Embryonic facial prominence (tissue), 1 donor: ENCODE data around the gene USF2.
"Not testable (repeated sequence)": the region's sequence is repeated elsewhere in the genome, so short reads cannot be mapped to it uniquely, and the experiment has no call there.

ENCODE experiments used
- DNase-seq: peaks from one replicate; pipeline ENCODE4 v3.0.0-alpha.2; 2016; ENCODE audit errors: extremely low spot score

The USF2 gene

GRCh38 chr19:35268536-35269437 is at the start of gene USF2:
USF2 (plus strand) TSS chr19:35268962; CDS start chr19:35269102, 140 bp downstream.
- DNase-seq: peak; percentile 31

DNA sequence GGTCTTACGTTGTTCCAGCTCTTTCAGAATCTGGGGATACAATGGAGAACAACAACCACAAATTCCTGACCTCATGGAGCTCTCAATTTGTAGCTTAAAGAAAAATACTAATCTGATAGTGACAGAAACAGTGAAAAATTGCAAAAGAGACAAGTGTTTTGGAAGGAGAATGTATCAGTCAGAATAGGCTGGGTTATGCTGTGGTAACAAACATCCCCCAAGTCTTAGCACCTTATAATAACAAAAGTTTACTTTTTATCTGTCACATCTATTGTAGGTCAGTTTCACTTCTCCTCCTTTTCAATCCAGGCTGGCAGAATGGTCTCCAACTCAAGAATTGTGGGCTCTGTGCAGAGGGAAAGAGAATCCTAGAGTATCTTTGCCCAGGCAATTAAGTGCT is 49.8 kb upstream of the USF2 start:
- no peak for DNase-seq

DNA sequence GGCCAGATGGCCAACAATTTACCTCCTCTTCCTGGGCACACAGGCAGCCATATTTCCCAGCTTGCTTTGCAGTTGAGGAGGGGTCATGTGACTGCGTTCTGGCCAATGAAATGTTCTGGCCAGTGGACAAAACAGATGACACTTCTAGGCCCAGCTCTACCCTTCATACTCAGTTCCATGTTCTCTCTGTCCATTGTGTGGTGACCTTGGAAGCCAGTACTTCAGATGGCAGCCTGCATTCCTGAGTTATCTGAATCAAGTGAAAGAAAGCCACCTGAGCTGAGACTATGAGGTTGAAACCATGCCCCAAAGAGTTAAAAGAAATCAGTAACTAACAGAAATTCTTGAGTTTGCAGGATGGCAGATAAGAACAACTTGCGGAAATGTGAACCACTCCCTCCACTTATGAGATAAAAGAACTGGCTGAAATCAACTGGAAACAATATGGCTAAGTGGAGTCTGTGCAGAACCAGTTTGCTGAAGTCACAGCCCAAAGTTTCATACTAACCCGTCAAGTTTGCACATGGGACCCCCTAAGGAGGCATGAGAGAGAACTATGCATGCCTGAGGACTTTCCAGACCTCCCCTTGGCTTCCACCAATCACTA is 48.3 kb upstream of the USF2 start:
- no peak for DNase-seq

- not testable (repeated sequence) for DNase-seq
Observed at GRCh38 chr19:35220973-35221590, 47.7 kb upstream of the USF2 start.

DNA sequence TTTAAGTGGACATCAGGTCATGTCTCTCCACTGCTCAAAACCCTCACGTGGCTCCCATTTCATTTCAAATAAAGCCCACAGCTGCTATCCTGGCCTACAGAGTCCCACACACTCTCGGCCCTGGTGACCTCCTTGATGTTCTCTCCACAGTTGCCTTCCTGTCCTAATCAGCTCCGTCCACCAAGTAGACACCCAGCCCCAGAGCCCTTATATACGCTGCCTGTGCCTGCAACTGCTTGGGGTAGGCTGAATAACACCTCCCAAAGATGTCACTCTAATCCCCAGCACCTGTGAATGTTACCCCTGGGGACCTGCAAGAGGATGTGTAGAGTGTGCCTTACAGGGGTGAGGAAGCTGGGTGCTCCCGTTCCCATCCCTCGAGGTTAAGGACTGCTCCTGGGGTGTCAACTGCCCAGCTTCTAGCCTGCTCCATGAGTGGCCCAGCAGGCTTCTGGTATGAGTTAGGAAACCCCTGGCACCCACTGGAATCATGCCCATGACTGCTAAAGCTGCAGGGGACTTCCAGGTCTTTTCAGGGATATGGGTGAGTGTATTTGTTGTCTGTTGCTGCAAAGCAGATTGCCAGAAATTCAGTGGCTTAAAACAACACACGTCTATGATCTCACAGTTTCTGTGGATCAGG is 46.3 kb upstream of the USF2 start:
- DNase-seq: no peak

DNA sequence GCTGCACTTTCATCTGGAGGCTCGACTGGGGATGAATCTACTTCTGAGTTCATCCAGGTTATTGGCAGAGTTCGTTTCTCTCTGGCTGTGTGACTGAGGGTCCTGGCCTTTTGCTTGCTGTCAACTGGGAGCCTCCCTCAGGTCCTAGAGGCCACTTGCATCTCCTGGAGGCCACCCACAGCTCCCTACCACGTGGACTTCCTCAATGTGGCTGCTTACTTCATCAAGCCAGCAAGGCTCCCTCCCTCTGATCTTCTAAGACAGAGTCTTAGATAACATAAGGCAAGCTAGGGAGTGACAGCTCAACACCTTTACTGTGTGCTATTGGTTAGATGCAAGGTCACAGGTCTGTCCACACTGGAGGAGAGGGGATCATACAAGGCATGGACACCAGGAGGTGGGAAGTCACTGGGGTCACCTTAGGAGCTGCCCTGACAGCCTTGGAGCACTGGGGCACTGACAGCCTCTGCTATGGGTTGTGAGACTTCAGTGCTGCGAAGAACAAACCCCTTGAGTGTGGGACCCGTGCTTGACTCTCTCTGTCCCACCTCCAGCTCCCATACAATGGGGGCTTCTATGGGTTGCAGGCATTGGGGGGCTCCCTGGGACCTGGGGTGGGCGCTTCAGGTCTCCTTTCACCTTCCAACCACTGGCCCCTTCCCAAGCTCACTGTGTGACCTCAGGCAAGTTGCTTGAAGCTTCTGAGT is 45.5 kb upstream of the USF2 start:
- DNase-seq: no peak

DNA sequence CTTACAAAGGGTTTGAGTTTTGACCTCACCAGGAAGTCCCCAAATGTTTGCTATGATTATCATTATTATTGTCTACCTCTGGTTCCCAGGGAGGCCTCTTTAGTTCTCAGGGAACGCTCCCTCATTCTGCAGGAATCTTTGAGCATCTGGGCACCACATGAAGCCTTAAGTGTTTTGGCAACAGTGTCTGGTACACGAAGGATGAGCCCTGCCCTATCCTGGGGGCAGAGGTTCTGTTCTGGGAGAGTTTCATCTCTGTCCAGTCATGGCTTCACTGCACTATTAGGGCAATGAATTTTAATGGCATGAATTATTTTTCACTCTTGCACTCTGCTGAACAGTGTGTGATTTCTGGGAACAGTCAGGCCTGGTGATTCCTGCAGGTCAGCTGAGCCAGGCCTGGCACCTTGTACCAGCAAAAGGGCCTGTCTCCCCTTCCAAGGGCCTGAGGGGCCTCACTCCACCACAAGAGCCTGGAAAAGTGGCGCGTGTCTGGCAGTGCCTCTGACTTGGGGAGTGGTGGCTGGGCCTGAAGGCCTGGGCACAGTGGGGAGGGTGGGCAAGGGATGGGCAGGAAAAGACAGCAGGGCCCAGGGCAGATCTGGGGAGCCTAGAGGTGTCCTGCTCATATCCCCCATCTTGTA is 44.8 kb upstream of the USF2 start:
- DNase-seq: no peak

GRCh38 chr19:35224681-35225571 is 43.8 kb upstream of the USF2 start:
- DNase-seq: no peak

GRCh38 chr19:35225951-35226350 is 42.8 kb upstream of the USF2 start:
- DNase-seq: no peak

GRCh38 chr19:35226748-35227147 is 42.0 kb upstream of the USF2 start:
- DNase-seq: no peak

- no peak for DNase-seq
Observed at GRCh38 chr19:35228177-35228930, 40.4 kb upstream of the USF2 start, which contains the start of gene FAM187B. FAM187B (minus strand) TSS chr19:35228739; CDS start chr19:35228680, 59 bp downstream.

DNA sequence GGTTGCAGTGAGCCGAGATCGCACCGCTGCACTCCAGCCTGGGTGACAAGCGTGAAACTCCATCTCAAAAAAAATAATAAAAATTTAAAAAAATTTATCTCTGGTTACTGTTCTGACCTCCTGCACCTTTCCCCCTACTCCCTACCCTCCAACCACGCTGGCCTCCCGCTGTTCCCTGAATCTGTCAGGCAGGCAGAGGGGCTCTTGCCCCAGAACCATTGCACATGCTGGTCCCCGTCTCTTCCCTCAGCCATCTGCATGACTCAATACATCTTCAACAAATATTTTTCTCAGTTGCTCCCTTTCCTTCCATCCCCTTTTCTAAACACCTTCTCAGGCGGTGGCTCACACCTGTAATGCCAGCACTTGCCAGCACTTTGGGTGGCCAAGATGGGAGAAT is 39.2 kb upstream of the USF2 start:
- DNase-seq: no peak

DNA sequence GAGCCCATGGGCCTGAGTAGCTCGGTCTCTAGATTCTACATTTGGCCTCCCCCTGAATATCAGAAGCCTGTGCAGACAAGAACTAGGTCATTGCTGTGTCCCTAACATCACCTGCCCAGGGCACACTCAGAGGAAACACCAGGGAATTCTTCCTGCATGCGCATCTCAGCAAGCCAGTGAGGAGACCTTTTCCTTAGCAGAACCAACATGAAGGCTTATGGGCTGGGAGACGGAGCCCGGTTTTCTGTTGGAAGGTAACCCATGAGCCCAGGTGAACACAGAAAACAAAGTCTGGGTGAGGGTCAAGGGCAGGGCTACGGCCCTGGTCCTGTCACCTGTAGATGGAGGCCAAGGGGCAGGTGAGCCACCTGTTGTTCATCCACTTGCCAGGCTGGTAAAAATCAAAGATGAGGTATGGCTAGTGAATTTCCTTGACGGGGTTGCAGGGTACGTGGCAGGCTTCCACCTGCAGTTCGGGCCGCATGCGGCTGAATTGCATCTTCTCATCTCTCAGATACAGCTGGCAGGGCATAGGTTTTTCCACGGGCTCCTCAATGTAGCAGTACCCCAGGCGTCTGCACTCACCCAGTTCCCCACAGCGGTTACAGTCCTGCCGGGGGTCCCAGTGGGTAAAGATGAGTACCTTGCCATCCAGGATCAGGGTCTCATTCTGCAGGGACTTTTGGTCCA is 36.7 kb upstream of the USF2 start:
- no peak for DNase-seq

GRCh38 chr19:35232912-35233311 is 35.9 kb upstream of the USF2 start:
- no peak for DNase-seq

GRCh38 chr19:35236638-35237400 is 31.9 kb upstream of the USF2 start:
- no peak for DNase-seq

- not testable (repeated sequence) for DNase-seq
Observed at GRCh38 chr19:35239597-35239996, 29.2 kb upstream of the USF2 start.

DNA sequence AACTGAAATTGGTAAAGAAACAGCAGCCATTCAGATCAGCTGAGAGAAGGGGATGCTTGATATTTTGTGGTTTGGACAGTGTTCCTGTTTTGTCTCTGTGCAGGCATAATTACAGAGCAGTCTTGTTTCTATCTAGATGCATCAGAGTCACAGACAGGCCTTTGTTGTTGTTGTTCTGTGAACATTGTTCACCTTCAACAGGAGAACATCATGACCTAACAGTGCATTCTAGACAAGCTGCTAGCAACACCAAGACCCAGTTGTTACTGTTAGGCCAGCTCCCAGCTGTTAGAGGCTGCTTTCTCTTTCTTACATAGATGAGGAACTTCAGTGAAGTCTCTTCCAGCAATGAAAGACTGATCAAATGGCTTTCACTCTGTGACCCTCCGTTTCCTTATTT is 28.4 kb upstream of the USF2 start:
- DNase-seq: no peak

GRCh38 chr19:35241417-35241816 is 27.3 kb upstream of the USF2 start:
- no peak for DNase-seq
